Nucleus accumbens (tissue), 56 donors: ENCODE measurements around the gene RAB36.

Source experiments
- DNase-seq, 56 donors: peaks; one replicate each; lab custom pipeline; 2025; lab: John Stamatoyannopoulos, UW

The RAB36 gene

GRCh38 chr22:23154461-23154860, 9.2 kb downstream of the RAB36 start:
- no peak for DNase-seq

- DNase-seq = no peak
Measured at GRCh38 chr22:23155143-23155542, 9.9 kb downstream of the RAB36 start.

DNA sequence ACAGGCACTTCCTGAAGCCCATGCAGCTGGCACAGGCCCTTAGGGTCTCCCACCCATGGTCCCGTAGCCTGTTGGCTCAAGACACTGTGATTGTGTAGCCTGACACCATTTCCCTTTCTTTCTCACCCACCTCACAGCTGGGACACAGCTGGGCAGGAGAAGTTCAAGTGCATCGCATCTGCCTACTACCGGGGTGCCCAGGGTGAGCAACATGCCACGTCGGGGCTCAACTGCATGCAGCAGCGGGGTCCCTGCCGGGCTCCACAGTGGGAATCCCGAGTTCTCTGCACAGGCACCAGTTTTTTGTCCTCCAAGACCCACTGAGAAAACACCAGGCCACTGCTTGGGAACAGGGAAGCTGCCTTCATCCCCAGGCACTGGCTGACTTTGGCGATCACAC, 10.6 kb downstream of the RAB36 start:
- no peak for DNase-seq

DNA sequence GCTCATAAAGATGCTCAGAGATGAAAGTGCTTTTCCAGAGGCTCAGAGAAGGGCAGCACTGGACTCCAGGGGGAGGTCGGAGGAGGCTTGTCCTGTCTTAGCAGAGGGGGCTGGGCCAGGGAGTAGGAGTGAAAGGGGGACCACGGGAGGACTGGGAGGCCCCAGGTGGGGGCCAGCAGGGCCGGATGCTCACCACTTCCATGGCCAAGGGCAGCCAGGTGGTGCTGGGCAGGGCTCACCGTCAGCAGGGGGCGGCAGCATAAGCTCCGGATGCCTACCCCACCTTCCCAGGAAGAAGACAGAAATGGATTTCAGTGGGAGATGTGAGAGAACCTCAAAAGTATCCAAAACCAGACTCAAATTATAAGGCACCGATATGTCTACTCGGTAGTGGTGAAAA, 11.0 kb downstream of the RAB36 start:
- DNase-seq = no peak

DNA sequence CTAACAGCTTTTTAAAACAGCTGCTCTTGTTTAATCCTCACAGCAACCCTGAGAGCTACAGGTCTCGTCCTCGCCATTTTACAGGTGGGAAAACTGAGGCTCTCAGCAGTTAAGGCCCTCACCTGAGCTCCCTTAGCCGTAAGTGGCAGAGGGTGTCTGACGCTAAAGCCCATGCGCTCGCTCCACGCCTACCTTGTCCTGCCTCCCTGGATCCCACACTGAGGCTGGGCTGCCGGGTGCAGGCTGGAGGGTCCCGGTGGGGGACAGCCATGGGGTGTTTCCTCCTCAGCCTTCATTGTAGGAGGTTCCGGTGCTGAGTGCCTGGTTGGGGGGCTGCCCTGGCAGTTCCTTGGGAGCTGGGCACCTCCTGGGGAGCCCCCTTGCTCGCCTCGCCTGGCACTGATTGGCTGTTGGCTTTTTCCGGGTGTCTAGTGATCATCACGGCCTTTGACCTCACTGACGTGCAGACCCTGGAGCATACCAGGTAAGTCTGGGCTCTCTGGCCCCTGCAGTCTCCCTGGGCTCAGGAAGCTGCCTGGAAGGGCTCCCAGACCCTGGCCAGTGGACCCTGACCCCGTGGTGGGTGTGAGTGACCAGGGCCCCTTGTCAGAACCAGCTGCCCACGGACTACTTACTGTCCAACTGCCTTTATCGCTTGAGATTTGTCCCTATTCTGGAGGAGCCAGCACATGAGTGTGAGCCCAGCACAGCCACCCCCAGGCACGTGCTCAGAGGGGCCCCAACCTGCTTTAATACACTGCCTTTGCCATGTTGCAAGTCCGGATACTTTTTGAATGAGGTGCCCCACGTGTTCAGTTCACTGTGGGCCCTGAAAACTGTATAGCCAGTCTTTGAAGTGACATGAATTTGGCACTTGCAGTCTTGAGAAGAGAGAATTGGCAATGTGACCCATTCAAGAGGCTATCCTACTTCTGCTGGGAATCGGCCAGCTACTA, 12.6 kb downstream of the RAB36 start:
- DNase-seq = no peak

- DNase-seq = no peak
Measured at GRCh38 chr22:23158516-23159290, 13.4 kb downstream of the RAB36 start.

GRCh38 chr22:23159291-23159630, 14.0 kb downstream of the RAB36 start:
- no peak for DNase-seq

DNA sequence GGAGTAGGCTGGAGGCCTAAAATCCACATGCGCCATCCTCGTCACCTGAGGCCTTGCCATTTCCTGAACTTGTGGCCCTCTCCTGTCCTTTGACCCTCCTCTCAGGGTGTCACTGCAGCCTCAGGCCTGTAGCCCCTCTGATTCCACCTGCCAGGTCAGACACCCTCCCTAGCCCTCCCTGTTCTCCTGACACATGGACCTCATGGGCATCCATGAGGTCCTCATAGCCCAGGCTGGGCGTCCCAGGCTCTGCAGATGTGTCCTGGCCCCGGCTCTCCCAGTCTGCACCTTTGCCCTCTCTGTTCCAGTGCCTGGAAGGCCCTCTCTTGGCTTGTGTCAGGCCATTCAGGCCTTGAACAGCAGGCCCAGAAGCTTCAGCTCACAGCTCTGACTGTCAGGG, 15.8 kb downstream of the RAB36 start:
- DNase-seq = no peak

DNA sequence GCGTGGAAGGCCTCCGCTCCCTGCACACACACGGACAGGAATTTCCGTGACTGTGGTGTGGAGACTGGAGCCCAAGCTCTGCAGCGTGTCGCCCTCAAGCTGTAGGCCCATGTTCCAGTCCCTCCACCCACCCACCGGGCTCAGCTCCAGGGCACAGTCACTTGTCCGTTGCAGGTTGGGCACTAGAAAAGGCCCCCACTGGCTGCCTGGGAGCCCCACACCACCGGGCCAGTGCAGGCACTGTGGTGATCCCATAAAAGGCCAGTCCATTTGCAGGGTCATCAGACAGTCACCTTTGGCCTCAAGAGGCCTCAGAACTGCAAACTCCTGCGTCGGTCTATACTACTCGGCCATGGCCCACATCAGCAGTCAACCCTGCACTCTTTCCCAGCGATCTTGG, 16.3 kb downstream of the RAB36 start:
- no peak for DNase-seq

- DNase-seq = peak in 50 of 56 donors; percentile 8 to 83 (median 52)
Measured at GRCh38 chr22:23163665-23164064, 18.4 kb downstream of the RAB36 start.

DNA sequence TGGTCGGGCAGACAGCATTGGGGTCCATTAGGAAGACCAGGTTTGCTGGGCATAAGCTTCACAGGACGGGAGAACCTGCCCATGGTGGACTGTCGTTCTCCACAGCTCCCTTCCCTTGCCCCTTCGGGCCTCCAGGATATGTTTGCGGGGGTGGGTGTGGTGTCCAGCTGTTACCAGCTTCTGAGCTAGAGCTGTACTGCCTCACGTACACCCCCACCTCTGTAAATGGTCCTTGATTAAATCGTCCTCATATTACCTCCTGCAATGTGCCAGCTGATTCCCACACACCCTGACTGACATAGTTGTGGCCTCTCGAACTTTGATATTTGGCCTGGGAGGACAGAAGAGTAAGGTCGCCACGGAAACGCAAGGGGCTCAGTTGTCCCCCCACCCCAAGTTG, 18.8 kb downstream of the RAB36 start:
- no peak for DNase-seq

- DNase-seq = no peak
Measured at GRCh38 chr22:23166042-23166831, 21.0 kb downstream of the RAB36 start.

GRCh38 chr22:23166841-23167616, 21.8 kb downstream of the RAB36 start:
- DNase-seq = no peak

- DNase-seq = no peak
Measured at GRCh38 chr22:23168391-23169042, 23.2 kb downstream of the RAB36 start.

- DNase-seq = no peak
Measured at GRCh38 chr22:23169043-23169406, 23.7 kb downstream of the RAB36 start.

GRCh38 chr22:23175817-23176644, 30.8 kb downstream of the RAB36 start:
- no peak for DNase-seq

DNA sequence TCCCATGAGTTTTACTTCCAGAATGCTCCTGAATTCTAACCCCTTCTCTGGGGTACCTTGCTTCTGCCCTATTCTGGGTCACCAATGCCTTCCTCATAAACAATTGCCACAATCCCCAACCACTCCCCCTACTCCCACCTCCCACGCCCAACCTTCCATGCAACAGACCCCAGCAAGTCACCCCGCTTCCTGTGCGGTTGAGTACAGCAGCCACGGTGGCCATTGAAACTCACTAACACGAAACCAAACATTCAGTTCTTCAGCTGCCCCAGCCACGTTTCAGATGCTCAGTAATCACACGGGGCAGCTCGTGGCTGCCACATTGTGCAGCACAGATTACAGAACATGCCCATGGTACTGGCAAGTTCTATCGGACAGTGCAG, 31.4 kb downstream of the RAB36 start:
- DNase-seq = no peak

GRCh38 chr22:23177197-23177596, 31.9 kb downstream of the RAB36 start:
- no peak for DNase-seq
